ENCODE measurements around the gene DNAJB1.
"Not testable (repeated sequence)": the region's sequence is repeated elsewhere in the genome, so short reads cannot be mapped to it uniquely, and the experiment has no call there.

Gene DNAJB1

DNA sequence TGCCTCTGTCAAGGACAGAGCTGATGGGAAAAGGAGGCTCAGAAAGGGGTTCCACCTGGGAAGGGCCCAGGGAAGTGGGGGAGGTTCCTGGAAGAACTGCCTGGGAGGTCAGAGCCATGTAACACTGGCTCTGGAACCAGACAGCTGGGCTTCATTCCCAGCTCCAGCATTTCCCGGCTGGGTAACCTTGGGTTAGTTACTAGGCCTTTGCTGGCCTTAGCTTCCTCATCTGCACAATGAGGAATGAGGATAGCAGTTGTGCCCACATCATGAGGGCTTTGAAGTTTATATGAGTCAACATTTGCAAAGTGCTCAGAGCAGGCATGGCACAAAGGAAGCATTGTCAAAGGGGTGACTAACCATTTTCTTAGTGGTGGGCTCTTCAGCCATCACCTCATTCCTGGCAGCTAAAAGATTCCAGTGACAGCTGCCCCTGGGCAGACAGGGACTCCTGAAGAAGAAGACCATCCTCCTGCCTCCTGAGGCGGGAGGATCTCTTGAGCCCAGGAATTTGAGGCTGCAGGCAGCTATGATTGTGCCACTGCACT lies 1.7 kb upstream of the DNAJB1 start:
- no peak for DNase-seq

DNA sequence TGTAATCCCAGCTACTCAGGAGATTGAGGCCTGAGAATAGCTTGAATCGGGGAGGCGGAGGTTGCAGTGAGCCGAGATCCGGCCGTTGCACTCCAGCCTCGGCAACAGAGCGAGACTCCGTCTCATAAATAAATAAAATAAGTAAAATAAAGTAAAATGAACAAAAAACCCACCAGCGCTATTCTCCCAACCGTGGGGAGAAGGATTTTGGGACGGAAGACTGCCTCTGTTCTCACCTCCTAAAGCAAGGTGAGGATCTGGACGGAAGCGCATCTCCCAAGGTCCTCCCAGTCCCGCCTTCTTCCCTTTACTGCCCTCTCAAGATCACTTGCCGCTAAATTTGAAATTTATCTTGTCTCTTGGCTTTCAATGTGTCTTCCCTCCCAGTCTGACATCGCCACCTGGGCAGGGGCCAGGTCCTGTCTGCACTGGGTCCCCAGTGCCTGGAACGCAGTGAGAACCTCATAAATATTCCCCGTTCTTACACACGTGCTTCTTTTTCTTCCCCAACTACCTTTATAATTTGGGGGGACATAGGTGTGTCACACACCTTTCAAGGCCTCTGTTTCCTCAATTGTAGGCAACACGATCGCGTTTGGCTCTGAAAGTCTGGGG lies 1.2 kb upstream of the DNAJB1 start:
- no peak for DNase-seq

DNA sequence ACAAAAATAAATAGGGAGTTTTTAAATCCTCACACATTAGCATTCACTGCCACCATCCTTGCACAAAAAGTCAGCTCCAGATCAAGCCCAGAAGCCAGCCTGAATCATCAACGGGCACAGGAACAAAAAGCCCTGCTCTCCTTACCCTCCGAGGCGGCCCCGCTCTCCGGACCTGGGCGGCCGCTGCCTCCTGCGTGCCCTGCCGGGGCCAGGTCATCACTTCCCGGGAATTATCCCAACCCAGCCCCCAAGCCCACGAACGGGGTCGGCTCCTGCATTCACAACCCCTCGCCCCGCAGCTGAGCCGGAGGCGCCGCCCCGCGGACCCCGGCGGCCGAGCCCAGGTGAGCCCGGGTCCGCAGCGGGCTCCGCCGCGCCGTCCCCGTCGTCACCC lies 754 bp downstream of the DNAJB1 start:
- no peak for DNase-seq

DNA sequence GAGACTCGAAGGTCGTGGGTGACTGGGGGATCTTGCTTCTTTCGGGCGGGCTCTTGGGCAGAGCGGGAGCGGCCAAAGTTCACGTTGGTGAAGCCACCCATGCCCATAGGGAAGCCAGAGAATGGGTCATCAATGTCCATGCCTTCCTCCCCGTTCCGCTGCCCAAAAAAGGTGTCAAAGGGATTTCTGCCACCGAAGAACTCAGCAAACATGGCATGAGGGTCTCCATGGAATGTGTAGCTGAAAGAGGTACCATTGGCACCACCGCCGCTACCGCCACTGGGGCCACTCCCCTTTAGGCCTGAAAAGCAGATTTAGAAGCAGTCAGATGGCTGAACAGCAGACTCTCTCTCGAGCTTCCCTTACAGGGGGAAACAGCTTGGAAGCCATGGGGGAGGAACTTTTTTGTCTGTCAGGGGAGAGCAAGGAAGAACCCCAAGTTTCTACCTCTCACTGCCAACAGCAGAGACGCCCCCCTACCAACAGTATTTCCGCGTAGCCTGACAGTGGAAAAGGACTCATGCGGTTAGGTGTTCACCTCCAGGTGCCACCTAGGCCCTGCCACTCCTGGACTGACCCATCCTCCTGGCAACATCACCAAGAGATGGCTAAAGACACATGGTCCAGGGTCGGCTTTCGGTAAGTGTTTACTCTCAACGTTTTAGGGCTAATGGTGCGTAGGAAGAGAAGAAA lies 1.3 kb downstream of the DNAJB1 start:
- no peak for DNase-seq

DNA sequence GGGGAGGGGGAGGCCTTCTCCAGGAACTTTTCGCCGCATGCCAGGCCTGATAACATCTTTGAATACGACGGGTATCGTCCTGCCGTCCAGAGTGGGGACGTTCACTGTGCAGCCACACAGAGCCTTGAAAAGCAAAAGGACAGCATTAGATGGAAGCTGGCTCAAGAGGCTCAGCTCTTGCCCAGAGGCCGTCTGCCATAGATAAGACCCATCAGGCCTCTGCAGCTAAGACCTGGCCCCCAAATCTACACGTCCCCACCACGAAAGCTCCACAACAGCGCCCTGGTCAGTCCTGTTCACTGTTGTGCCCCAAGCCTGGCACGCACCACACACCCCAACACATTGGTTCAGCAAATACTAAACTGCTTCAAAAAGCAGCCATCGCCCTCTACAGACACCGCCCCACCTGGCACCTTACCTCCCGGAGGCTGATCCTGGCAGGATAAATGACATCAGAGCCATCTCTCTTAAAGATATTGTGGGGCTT lies 2.1 kb downstream of the DNAJB1 start:
- DNase-seq: no peak

DNA sequence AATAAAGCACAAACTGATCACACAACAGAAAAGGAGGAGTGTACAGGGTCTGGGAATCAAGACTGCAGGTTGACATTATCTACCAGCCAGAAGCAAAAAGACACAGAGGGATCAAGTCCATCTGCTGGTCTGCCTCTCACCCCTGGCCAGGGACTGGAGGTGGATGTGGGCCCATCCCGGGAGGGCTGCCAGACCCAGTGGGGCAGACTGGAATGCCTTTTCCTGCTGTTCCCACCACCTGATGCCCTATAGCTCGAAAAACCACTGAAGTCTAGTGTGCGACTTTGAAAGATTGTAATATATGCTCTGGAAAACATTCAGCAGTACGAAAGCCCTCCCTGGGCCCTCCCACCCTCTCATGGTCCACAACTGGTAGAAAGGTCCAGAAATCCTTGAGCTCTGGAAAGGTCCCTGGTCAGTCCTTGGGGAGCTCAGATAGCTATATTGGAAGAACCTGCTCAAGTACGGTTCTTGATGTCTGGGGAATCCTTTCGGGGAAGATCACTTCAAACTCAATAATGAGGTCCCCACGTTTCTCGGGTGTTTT lies 2.6 kb downstream of the DNAJB1 start:
- no peak for DNase-seq

DNA sequence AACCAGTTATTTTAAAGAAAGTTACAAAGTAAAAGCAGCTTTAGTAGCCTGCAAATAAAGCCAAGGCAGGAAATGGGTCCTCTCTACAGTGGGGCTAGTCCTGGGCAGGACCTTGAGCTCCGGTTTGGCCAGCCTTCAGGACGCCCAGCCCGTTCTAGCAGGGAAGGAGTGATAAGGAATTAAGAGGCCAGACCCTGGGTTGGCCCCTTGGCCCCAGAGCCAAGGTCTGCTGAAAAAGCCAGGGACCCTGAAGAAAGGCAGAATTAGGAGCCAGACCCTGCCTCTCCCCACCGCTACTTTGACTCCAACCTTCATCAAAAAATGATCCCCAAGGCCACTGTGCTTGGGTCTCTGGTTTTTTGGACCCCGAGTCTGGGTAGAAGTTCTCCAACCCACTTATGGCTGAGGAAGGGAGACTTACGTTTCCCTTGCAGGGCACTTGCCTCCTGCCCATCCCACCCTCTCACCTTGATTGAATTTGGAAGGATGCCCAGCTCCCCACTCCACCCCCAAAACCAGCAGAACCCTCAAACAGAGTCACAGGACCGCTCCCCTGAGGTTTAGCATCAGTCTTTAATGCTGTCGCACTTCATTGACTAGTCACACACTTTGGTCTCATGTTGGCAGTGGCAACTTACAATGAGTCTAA lies 3.9 kb downstream of the DNAJB1 start:
- DNase-seq: no peak

DNA sequence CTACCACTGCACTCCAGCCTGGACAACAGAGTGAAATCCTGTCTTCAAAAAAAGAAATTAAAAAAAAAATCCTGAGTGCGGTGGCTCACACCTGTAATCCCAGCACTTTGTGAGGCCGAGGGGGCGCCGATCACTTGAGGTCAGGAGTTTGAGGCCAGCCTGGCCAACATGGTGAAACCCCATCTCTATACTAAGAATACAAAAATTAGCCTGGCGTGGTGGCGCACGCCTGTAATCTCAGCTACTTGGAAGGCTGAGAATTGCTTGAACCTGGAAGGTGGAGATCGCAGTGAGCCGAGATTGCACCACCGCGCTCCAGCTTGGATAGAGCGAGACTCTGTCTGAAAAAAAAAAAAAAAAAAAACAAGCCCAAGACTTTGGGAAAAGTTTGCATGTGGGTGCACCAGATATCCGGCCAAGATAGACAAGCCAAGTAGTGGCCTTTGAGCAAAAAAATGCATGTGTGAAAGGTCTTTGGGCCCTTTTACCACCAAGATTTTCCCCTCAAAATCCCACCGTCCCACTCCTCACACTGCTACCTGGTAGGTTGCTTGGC lies 5.7 kb downstream of the DNAJB1 start:
- DNase-seq: no peak

DNA sequence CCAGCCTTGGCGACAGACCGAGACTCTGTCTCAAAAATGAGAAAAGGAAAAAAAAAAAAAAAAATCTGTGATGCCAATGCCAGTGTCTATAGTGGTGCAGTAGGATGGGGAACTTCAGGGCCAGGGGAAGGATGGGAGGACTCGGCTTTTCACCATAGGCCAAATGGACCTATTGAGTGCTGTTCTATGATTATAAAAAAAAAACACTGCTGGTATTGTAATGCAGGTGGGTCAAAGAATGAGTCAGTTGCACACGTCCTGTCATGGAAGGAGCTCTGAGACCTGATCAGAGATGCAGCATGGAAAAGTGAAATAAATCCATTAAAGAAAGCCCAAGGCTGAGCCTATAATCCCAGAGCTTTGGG lies 7.0 kb downstream of the DNAJB1 start:
- DNase-seq: no peak

DNA sequence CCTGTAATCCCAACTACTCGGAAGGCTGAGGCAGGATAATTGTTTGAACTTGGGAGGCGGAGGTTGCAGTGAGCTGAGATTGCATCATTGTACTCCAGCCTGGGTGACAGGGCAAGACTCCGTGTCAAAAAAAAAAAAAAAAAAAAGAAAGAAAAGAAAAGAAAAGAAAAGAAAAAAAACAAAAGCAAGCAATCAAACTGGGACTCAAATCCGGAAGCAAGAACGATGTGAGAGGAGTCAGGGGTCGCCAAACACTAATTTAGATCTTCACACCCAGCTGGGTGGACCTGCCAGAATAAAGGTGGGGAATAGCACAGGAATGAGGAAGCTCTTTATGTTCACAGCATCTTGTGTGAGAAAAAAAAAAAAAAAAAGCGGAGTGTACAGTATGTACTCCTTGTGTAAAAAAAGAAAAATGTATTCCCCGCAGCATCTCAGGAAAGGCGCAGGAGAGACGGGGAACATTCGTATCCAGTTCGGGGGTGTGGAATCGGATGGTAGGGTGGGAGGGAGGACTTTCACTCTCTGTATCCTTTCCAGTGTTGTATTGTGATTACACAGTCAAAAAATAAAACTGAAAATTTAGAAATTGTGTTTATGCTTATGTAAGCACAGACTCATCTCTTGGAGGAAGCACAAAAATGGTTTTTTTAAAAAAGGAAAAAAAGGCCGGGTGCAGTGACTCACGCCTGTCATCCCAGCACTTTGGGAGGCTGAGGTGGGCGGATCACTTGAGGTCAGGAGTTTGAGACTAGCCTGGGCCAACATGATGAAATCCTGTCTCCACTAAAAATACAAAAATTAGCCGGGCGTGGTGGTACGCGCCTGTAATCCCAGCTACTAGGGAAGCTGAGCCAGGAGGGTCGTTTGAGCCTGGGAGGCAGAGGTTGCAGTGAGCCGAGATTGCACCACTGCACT lies 7.6 kb downstream of the DNAJB1 start:
- no peak for DNase-seq

DNA sequence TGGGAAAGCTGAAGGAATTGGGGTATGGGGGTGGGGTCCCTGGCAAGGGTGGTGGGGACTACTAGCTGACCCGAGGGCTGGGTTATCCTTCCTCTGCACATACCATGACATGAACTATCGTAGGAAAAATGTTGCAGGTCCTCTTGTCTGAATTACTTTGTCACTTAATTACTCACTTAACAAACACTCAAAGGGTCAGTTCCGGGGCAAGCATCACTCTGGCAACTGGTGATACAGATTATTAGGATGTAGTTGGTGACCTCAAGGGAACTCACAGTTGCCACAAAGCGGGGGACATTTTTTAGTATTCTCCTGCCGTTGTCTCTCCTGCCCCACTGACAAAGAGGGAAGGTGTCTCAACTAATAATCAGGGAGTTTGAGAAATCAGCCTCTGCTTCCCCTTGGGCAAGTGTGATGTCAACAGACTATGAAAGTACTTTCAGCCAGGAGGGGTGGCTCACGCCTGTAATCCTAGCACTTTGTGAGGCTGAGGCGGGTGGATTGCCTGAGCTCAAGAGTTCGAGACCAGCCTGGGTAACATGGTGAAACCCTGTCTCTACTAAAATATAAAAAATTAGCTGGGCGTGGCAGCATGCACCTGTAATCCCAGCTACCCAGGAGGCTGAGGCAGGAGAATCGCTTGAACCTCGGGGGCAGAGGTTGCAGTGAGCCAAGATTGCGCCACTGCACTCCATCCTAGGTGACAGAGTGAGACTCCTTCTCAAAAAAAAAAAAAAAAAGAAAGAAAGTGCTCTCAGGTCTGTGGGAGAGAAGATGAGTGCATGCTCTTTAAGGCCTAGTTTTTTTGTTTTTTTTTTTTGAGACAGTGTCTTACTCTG lies 10.3 kb downstream of the DNAJB1 start:
- DNase-seq: no peak

DNA sequence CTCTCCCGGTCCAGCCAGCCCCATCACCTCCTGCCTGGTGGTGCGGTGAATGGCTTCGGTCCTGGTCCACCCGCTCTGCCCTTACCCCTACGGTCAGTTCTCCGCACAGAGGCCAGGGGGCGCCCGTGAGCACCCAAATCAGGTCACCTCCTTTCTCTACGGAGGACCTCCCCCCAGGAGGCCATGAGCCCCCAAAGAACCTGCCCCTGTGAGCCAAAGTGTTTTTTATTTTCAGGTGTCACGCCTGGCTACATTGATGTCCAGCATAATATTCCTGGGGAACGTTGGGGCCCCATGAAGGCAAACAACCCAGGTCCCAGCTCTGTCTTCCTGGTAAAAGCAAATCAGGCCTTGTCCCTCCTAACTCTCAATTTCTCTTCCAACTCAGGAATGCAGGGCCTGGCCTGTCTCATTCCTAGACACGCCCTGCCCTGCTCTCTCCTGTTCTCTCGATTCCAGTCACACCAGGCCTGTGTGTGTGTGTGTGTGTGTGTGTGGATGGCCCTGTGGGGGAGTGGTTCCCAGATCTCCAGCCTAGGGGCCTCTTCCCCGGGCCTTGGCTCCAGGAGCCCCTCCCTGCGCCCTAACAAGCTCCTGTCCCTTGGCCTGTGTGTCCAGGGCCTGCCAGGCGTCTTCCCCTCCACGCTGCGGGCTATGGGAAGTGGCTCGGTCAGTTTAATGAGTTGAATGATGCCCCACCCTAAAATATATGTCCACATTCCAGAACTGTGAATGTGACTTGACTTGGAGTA lies 12.5 kb downstream of the DNAJB1 start:
- peak; percentile 57 for DNase-seq

DNA sequence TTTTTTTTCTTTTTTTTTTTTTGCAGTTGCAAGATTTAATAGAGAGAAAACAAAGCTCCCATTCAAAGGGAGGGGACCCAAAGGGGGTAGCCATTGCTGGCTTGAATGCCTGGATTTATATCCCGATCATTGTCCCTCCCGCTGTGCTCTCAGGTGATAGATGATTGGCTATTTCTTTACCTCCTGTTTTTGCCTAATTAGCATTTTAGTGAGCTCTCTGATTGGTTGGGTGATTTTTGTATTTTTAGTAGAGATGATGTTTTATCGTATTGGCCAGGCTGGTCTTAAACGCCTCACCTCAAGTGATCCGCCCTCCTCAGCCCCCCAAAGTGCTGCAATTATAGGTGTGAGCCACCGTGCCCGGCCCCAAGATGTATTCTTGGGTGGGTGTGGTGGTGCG lies 13.6 kb downstream of the DNAJB1 start:
- not testable (repeated sequence) for DNase-seq

DNA sequence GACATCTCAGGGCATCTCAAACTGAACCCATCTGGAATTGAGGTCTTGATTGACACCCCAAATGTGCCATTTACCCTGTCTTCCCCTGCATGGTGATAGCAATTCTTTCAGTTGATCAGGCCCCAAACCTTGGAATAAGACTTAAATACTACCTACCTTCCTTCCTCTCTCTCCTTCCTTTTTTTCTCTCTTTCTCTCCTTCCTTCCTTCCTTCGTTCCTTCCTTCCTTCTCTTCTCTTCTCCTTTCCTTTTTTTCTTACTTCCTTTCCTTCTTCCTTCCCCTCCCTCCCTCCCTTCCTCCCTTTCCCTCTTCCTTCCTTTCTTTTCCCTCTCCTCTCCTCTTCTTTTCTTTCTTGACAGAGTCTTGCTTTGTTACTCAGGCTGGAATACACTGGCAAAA lies 14.9 kb downstream of the DNAJB1 start:
- no peak for DNase-seq

DNA sequence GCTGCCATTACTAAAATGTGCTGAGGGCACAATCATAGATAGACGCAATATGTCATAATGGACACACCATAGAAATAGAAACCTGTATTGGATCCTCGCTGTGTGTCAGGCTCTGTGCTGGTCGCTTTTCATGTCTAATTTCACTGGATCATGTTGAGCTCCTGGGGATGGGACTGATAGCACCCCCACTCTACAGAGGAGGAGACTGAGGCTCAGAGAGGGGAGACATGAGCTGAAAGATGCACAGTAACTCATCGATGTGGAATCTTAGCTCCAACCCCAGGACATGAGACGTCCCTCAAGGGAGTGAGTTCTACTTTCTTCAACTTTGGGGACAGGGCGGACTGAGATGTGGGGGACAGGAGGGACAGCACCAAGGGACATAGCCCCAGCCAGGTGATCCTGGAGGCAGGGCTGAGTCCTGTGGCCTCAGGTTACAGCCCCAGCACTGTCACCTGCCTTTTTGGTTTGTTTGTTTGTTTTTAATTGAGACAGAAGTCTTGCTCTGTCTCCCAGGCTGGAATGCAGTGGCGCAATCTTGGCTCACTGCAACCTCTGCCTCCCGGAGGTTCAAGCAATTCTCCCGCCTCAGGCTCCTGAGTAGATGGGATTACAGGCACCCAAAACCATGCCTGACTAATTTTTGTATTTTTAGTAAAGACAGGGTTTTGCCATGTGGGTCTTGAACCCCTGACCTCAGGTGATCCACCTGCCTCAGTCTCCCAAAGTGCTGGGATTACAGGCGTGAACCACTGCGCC lies 15.7 kb downstream of the DNAJB1 start:
- DNase-seq: no peak

DNA sequence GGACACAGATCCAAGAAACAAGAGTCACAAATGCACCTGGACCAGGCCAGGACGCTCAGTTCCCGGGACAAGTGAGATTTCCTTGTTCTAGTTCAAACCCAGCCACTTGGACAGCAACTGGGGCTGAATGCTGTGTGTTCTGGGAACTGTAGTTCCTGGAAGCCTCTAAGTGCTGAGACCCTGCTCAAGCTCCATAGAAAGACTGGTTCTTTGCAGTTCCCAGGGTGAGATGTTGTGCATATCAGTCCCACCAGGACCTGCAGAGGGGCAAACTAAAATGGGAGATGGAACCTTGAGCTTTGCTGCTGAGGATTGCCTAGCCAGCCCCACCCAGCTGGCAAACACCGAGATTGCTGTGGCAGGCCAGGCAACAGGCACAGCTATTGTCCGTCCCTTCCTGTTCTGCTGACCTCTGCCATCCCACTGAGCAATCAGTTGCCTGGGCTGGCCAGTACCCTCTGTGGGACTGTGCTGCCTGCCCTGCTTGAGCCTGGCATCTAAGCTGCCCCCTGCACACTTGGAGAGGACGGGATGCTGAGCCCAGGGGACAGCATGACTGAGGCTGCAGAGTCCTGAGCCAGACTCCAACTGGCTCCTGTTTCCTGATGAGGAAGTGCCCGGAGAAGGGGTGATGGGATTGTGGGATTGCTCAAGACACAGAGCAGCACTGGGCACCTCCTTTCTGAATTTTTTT lies 20.8 kb downstream of the DNAJB1 start:
- DNase-seq: no peak

DNA sequence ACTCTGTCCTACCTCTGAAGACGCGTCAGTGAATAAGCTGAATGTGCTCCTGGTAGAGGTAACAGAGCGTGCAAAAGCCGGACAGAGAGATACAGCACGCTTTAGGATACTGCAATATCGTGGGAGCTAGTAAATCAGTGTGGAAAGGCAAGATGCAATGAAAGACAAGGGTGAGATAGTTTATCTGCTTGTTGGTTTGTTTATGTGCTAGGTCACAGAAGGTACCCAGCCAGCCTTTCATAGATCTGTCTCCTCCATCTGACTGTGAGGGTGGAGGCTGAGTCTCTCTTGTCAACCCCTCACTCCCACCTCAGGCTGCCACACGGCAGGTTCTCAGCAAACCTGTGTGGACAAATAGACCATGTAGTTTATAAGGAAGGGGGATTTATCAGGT lies 21.4 kb downstream of the DNAJB1 start:
- DNase-seq: no peak

DNA sequence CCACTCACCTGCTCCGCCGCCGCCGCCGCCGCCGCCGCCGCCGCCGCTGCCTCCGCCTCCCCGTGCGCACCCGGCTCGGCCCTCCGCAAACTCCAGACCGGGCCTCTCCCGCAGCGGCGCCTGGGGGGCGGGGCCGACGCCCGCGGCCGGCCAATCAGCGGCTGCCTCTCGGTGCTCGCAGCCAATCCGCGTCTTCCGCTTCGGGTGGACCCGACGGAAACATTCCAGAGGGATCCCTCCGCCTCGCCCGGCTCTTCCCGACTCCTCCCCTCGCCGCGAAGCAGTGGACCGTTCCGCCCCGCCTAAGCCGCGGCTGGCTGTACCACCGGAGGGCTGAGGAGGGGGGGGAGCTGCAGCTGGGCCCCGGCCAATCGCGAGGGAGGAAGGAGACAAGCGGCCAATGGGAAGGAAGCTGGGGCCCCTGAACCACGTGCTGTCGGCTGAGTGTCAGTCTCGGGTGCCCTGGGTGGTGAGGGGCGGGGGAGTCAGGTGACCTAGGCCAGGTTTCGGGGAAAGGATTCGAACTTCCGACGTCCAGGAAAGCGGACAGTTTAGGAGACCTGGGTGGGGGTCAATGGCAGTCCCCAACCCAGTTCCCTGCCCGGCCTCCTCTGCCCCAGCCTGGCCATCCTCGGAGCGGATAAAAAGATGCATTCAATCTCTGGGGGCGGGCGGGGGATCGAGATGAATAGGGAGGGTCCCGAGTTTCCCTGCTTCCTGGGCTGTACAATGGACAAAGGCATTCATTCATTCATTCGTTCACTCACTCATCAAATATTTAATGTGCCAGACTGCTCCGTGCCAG lies 22.0 kb downstream of the DNAJB1 start, which contains the start of gene GIPC1:
Gene GIPC1 (minus strand): TSS at position 99 of the 805 bp plus-strand sequence. CDS start 13,151 bp downstream, outside the sequence.
- peak; percentile 70 for DNase-seq

Measured in activated T-cell treated with anti-CD3 and anti-CD28 coated beads for 4 hours (primary cell).